A673 (cell line): ENCODE data around the gene RALGPS1.

Source experiments
- EZH2 ChIP-seq: fragments of 200-600 bp; sonication (generic); IDR thresholded peaks from 2 replicates; pipeline ENCODE4 v1.6.1; 2017; ENCODE audit warnings: borderline replicate concordance, low read depth, mild to moderate bottlenecking, mixed read lengths, antibody characterized with exemption, low read length; ENCODE audit not compliant: poor library complexity, severe bottlenecking
- TF ChIP-seq, protein P1 (sequence below): fragments of 300-800, 200-600 bp; sonication (generic); conservative IDR thresholded peaks from 2 replicates; pipeline ENCODE4 v1.5.1; 2017; ENCODE audit warnings: low read depth, mild to moderate bottlenecking, antibody characterized with exemption, low read length, moderate library complexity, mixed read lengths

DNA sequence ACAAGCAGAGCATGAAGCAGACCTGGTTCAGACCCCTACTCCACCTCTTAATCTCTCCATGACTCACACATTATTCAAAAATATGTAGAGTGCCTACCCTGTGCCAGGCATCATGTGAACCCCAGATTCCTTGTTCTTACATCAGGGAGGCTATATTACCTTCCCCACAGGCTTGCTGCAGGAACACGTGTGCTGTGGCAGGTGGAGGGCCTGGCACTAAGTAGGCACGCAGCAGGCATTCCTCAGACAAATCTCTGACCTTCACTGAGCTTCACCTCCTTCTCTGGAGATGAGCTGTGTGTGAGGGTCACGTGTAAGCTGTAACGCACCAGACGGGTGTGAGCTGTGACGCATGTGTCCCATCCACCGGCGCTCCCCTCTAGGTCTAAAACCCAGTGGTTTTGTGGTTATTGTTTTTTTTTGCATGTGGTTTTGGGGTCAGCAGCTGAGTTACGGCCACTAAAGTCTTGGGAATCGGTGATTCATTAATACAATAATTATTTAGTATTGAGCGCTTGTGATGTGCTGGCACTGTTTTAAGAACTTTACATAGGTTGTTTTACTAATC is 177.5 kb downstream of the RALGPS1 start:
- TF ChIP-seq, protein P1, sequence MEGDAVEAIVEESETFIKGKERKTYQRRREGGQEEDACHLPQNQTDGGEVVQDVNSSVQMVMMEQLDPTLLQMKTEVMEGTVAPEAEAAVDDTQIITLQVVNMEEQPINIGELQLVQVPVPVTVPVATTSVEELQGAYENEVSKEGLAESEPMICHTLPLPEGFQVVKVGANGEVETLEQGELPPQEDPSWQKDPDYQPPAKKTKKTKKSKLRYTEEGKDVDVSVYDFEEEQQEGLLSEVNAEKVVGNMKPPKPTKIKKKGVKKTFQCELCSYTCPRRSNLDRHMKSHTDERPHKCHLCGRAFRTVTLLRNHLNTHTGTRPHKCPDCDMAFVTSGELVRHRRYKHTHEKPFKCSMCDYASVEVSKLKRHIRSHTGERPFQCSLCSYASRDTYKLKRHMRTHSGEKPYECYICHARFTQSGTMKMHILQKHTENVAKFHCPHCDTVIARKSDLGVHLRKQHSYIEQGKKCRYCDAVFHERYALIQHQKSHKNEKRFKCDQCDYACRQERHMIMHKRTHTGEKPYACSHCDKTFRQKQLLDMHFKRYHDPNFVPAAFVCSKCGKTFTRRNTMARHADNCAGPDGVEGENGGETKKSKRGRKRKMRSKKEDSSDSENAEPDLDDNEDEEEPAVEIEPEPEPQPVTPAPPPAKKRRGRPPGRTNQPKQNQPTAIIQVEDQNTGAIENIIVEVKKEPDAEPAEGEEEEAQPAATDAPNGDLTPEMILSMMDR: no peak
- no peak for TF ChIP-seq EZH2
